ENCODE results near the gene MRPL21. TPM values are rescaled to one million over a fixed set of nuclear protein-coding genes. Genes with fewer than 3 reads are reported as not detected.

MRPL21 gene
- 14.2 TPM for total RNA-seq

GRCh38 chr11:68903288-68904247, at the start of gene MRPL21, which contains the start of gene IGHMBP2:
MRPL21 (minus strand) TSS chr11:68903832; CDS start chr11:68903810, 22 bp downstream.
IGHMBP2 (plus strand) TSS chr11:68903891; CDS start chr11:68903953, 62 bp downstream.
- peak within 1 kb of the TSS; percentile 78 to 85 for H3K27ac ChIP-seq
- peak within 1 kb of the TSS; percentile 75 to 77 for H3K4me3 ChIP-seq
- DNase-seq (ENCODE audit: low spot score in 2 of 2), result peak in 1 of 2 donors; percentile 91
- H3K27me3 ChIP-seq, result no peaks in the 10 kb centered on the region
- H3K4me1 ChIP-seq, result peaks cover 0 to 17% of the 10 kb centered on the region in 2 donors
- TF ChIP-seq, protein P1, sequence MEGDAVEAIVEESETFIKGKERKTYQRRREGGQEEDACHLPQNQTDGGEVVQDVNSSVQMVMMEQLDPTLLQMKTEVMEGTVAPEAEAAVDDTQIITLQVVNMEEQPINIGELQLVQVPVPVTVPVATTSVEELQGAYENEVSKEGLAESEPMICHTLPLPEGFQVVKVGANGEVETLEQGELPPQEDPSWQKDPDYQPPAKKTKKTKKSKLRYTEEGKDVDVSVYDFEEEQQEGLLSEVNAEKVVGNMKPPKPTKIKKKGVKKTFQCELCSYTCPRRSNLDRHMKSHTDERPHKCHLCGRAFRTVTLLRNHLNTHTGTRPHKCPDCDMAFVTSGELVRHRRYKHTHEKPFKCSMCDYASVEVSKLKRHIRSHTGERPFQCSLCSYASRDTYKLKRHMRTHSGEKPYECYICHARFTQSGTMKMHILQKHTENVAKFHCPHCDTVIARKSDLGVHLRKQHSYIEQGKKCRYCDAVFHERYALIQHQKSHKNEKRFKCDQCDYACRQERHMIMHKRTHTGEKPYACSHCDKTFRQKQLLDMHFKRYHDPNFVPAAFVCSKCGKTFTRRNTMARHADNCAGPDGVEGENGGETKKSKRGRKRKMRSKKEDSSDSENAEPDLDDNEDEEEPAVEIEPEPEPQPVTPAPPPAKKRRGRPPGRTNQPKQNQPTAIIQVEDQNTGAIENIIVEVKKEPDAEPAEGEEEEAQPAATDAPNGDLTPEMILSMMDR (IDR thresholded peaks at IDR 0.05), result no peak
- H3K36me3 ChIP-seq, result peaks cover 29 to 35% of the 10 kb centered on the region in 2 donors
- no peaks in the 10 kb centered on the region for H3K9me3 ChIP-seq
- intact Hi-C loops (cut with DNase I), result loop anchor here (2.0 to 5.0 kb wide), 3 partner anchors 109 to 184 kb away; partner anchors contain the start of genes MRGPRF and TPCN2

- H3K27me3 ChIP-seq, result no peaks in the 10 kb centered on the region
- peaks cover 8 to 9% of the 10 kb centered on the region in 2 donors for H3K4me1 ChIP-seq
- TF ChIP-seq, protein P1 (IDR thresholded peaks at IDR 0.05), result no peak
- H3K27ac ChIP-seq, result no peak overlapping the region
- intact Hi-C loops (cut with DNase I), result no loop called here
- no peaks in the 10 kb centered on the region for H3K36me3 ChIP-seq
- no peak for DNase-seq (ENCODE audit: low spot score in 2 of 2)
- H3K9me3 ChIP-seq, result no peaks in the 10 kb centered on the region
- H3K4me3 ChIP-seq, result no peak overlapping the region
Observed at GRCh38 chr11:68950762-68951161, 47.1 kb upstream of the MRPL21 start.

- Histone ChIP-seq H3K27ac (no peak overlapping the region), H3K36me3 (no peaks in the 10 kb centered on the region), H3K27me3 (no peaks in the 10 kb centered on the region), H3K9me3 (no peaks in the 10 kb centered on the region), H3K4me3 (no peak overlapping the region), H3K4me1 (peaks cover 8 to 14% of the 10 kb centered on the region in 2 donors)
- no peak for DNase-seq (ENCODE audit: low spot score in 2 of 2)
- TF ChIP-seq, protein P1 (IDR thresholded peaks at IDR 0.05), result peak; percentile 18 to 48 (median 23)
- intact Hi-C loops (cut with DNase I), result no loop called here
Observed at GRCh38 chr11:68950270-68950669, 46.6 kb upstream of the MRPL21 start.

DNA sequence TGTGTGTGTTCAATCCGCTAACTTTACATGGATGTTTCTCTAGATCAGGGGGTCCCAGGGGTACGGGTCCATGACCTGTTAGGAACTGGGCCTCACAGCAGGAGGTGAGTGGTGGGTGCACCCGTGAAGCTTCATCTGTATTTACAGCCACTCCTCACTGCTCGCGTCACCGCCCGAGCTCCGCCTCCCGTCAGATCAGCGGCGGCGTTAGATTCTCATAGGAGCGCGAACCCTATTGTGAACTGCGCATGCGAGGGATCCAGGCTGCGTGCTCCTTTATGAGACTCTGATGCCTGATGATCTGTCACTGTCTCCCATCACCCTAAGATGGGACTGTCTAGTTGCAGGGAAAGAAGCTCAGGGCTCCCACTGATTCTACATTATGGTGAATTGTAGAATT, 45.3 kb upstream of the MRPL21 start:
- Histone ChIP-seq H3K27me3 (no peaks in the 10 kb centered on the region), H3K9me3 (no peaks in the 10 kb centered on the region), H3K4me3 (no peak overlapping the region), H3K4me1 (peaks cover 8 to 14% of the 10 kb centered on the region in 2 donors), H3K36me3 (no peaks in the 10 kb centered on the region), H3K27ac (no peak overlapping the region)
- TF ChIP-seq, protein P1 (IDR thresholded peaks at IDR 0.05), result no peak
- no peak for DNase-seq (ENCODE audit: low spot score in 2 of 2)
- intact Hi-C loops (cut with DNase I), result loop anchor here (5.0 kb wide), 2 partner anchors 57 to 98 kb away; partner anchors contain the start of gene TPCN2

- Histone ChIP-seq H3K27me3 (no peaks in the 10 kb centered on the region), H3K4me1 (peaks cover 8 to 18% of the 10 kb centered on the region in 2 donors), H3K27ac (no peak overlapping the region), H3K4me3 (no peak overlapping the region), H3K9me3 (no peaks in the 10 kb centered on the region), H3K36me3 (no peaks in the 10 kb centered on the region)
- intact Hi-C loops (cut with DNase I), result loop anchor here (5.0 kb wide), 2 partner anchors 56 to 99 kb away; partner anchors contain the start of gene TPCN2
- TF ChIP-seq, protein P1 (IDR thresholded peaks at IDR 0.05), result no peak
- DNase-seq (ENCODE audit: low spot score in 2 of 2), result no peak
Observed at GRCh38 chr11:68948496-68948895, 44.9 kb upstream of the MRPL21 start.
